HEK293 (cell line): ENCODE results near the gene RPS15.

Source experiments
- KLF8 ChIP-seq: fragments of 450-650 bp; formaldehyde crosslinking; IDR thresholded peaks from 2 replicates; pipeline ENCODE4 v1.5.1; 2016; ENCODE audit warnings: missing biosample characterization, missing genetic modification characterization
- RBAK ChIP-seq: fragments of 450-650 bp; formaldehyde crosslinking; IDR thresholded peaks from 2 replicates; pipeline ENCODE4 v1.5.1; 2016; ENCODE audit warnings: missing biosample characterization, missing genetic modification characterization
- SP7 ChIP-seq: fragments of 450-650 bp; formaldehyde crosslinking; IDR thresholded peaks from 2 replicates; pipeline ENCODE4 v1.5.1; 2016; ENCODE audit warnings: missing biosample characterization, missing genetic modification characterization
- TRIM28 ChIP-seq: IDR thresholded peaks from 2 replicates; pipeline ENCODE4 v1.6.1; 2011; ENCODE audit warnings: low read length, control low read depth, borderline replicate concordance
- ZBTB20 ChIP-seq: fragments of 450-650 bp; formaldehyde crosslinking; IDR thresholded peaks from 2 replicates; pipeline ENCODE4 v1.5.1; 2016; ENCODE audit warnings: missing biosample characterization, missing genetic modification characterization
- ZNF157 ChIP-seq: fragments of 450-650 bp; formaldehyde crosslinking; IDR thresholded peaks from 2 replicates; pipeline ENCODE4 v1.5.1; 2016; ENCODE audit warnings: missing biosample characterization, missing genetic modification characterization
- ZNF214 ChIP-seq: fragments of 450-650 bp; formaldehyde crosslinking; IDR thresholded peaks from 2 replicates; pipeline ENCODE4 v1.5.1; 2017; ENCODE audit warnings: missing biosample characterization, mild to moderate bottlenecking, missing genetic modification characterization, borderline replicate concordance
- ZNF223 ChIP-seq: fragments of 450-650 bp; formaldehyde crosslinking; IDR thresholded peaks from 2 replicates; pipeline ENCODE4 v1.5.1; 2016; ENCODE audit warnings: missing biosample characterization, missing genetic modification characterization
- ZNF302 ChIP-seq: fragments of 450-650 bp; formaldehyde crosslinking; IDR thresholded peaks from 2 replicates; pipeline ENCODE4 v1.5.1; 2016; ENCODE audit warnings: missing biosample characterization, missing genetic modification characterization, low read depth
- ZNF350 ChIP-seq: fragments of 450-650 bp; formaldehyde crosslinking; IDR thresholded peaks from 2 replicates; pipeline ENCODE4 v1.5.0; 2017; ENCODE audit warnings: missing biosample characterization, mild to moderate bottlenecking, missing genetic modification characterization
- ZNF529 ChIP-seq: fragments of 450-650 bp; formaldehyde crosslinking; IDR thresholded peaks from 2 replicates; pipeline ENCODE4 v1.5.1; 2017; ENCODE audit warnings: missing genetic modification characterization, missing biosample characterization; ENCODE audit not compliant: insufficient replicate concordance
- ZNF530 ChIP-seq: fragments of 450-650 bp; formaldehyde crosslinking; IDR thresholded peaks from 2 replicates; pipeline ENCODE4 v1.5.1; 2016; ENCODE audit warnings: low read depth, missing biosample characterization, missing genetic modification characterization
- ZNF548 ChIP-seq: fragments of 450-650 bp; formaldehyde crosslinking; IDR thresholded peaks from 2 replicates; pipeline ENCODE4 v1.5.1; 2016; ENCODE audit warnings: missing biosample characterization, missing genetic modification characterization
- ZNF571 ChIP-seq: fragments of 450-650 bp; formaldehyde crosslinking; IDR thresholded peaks from 2 replicates; pipeline ENCODE4 v1.5.0; 2017; ENCODE audit warnings: missing biosample characterization, missing genetic modification characterization
- ZNF585B ChIP-seq: fragments of 450-650 bp; formaldehyde crosslinking; IDR thresholded peaks from 2 replicates; pipeline ENCODE4 v1.5.1; 2016; ENCODE audit warnings: missing biosample characterization, missing genetic modification characterization
- ZNF610 ChIP-seq: fragments of 450-650 bp; formaldehyde crosslinking; IDR thresholded peaks from 2 replicates; pipeline ENCODE4 v1.5.1; 2016; ENCODE audit warnings: missing biosample characterization, missing genetic modification characterization, borderline replicate concordance
- ZNF626 ChIP-seq: fragments of 450-650 bp; sonication (Bioruptor Pico); formaldehyde crosslinking; IDR thresholded peaks from 2 replicates; pipeline ENCODE4 v1.5.1; 2018; ENCODE audit warnings: missing biosample characterization, missing genetic modification characterization, inconsistent platforms
- ZNF768 ChIP-seq: fragments of 450-650 bp; formaldehyde crosslinking; IDR thresholded peaks from 2 replicates; pipeline ENCODE4 v1.5.1; 2018; ENCODE audit warnings: missing biosample characterization, mild to moderate bottlenecking, missing genetic modification characterization
- ZNF837 ChIP-seq: fragments of 450-650 bp; formaldehyde crosslinking; IDR thresholded peaks from 2 replicates; pipeline ENCODE4 v1.5.1; 2016; ENCODE audit warnings: missing biosample characterization, missing genetic modification characterization
- TF ChIP-seq, protein P1 (sequence below): fragments of 450-650 bp; formaldehyde crosslinking; IDR thresholded peaks from 2 replicates; pipeline ENCODE4 v1.5.1; 2017; ENCODE audit warnings: missing biosample characterization, missing genetic modification characterization
- TF ChIP-seq, protein P2 (sequence below): fragments of 450-650 bp; formaldehyde crosslinking; IDR thresholded peaks from 2 replicates; pipeline ENCODE4 v1.5.1; 2017; ENCODE audit warnings: missing biosample characterization, missing genetic modification characterization
- TF ChIP-seq, protein P3 (sequence below): fragments of 450-650 bp; formaldehyde crosslinking; IDR thresholded peaks from 2 replicates; pipeline ENCODE4 v1.5.1; 2016; ENCODE audit warnings: missing biosample characterization, missing genetic modification characterization
- TF ChIP-seq, protein P4 (sequence below): fragments of 450-650 bp; formaldehyde crosslinking; IDR thresholded peaks from 2 replicates; pipeline ENCODE4 v1.5.1; 2016; ENCODE audit warnings: missing biosample characterization, missing genetic modification characterization
- TF ChIP-seq, protein P5 (sequence below): fragments of 450-650 bp; formaldehyde crosslinking; IDR thresholded peaks from 2 replicates; pipeline ENCODE4 v1.5.1; 2017; ENCODE audit warnings: missing biosample characterization, missing genetic modification characterization
- TF ChIP-seq, protein P6 (sequence below): fragments of 450-650 bp; formaldehyde crosslinking; IDR thresholded peaks from 2 replicates; pipeline ENCODE4 v1.5.1; 2016; ENCODE audit warnings: missing biosample characterization, missing genetic modification characterization, borderline replicate concordance
- TF ChIP-seq, protein P7 (sequence below): fragments of 450-650 bp; formaldehyde crosslinking; IDR thresholded peaks from 2 replicates; pipeline ENCODE4 v1.5.1; 2016; ENCODE audit warnings: missing biosample characterization, missing genetic modification characterization

RPS15 gene

DNA sequence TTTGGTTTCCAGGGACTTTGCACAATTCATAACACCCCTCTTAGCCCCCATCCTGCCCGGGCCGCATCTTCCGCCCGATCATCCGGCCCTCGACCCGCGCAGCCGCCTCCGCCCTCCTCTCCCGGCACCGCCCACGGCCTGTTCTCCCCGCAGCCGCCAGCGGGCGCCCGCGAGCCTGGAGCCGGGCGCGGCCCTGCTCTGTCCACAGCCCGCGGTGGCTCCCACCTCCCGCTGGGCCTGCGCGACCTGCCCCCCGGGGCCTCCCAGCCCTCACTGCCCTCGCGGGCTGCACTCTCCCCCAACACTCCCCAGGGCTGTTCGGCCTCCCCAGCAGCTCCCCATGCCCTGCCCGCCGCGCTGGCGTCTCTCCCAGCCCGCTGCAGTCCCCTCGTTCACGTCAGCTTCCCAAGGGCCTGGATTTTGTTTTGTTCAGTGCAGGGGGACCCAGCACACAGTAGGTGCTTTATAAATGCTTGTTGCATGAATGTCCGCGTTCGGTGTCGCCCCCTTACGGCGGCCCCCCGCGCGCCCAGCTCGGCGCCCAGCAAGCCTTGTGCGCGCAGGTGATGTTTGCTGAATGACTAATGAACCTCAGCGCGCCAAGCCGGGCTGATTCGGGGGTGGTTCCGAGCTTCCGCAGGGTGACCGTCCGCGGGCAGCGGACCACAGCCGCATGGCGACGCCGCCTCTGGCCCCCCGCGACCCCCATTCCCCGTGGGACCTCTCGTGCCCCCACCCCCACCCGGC, 7.2 kb downstream of the RPS15 start (continued):
- TF ChIP-seq ZNF530 (tag by site-specific recombination) (no peak), ZNF529 (tag by site-specific recombination) (no peak), TRIM28 (no peak), ZNF214 (tag by site-specific recombination) (no peak), ZNF585B (tag by site-specific recombination) (no peak), ZBTB20 (tag by site-specific recombination) (peak; percentile 84), ZNF626 (tag by site-specific recombination) (no peak), ZNF768 (tag by site-specific recombination) (no peak), KLF8 (tag by site-specific recombination) (peak; percentile 87), ZNF571 (tag by site-specific recombination) (no peak), ZNF350 (tag by site-specific recombination) (no peak), ZNF302 (tag by site-specific recombination) (no peak), ZNF223 (tag by site-specific recombination) (0 out of 2 replicates have a peak, but pooled peaks have one; percentile 8), ZNF157 (tag by site-specific recombination) (no peak), SP7 (tag by site-specific recombination) (peak; percentile 74), RBAK (tag by site-specific recombination) (no peak), ZNF610 (no peak; the same call in 1 of the 2 replicates), ZNF548 (tag by site-specific recombination) (no peak), ZNF837 (tag by site-specific recombination) (peak; percentile 86; the same call in 1 of the 2 replicates)
- TF ChIP-seq, protein P1, sequence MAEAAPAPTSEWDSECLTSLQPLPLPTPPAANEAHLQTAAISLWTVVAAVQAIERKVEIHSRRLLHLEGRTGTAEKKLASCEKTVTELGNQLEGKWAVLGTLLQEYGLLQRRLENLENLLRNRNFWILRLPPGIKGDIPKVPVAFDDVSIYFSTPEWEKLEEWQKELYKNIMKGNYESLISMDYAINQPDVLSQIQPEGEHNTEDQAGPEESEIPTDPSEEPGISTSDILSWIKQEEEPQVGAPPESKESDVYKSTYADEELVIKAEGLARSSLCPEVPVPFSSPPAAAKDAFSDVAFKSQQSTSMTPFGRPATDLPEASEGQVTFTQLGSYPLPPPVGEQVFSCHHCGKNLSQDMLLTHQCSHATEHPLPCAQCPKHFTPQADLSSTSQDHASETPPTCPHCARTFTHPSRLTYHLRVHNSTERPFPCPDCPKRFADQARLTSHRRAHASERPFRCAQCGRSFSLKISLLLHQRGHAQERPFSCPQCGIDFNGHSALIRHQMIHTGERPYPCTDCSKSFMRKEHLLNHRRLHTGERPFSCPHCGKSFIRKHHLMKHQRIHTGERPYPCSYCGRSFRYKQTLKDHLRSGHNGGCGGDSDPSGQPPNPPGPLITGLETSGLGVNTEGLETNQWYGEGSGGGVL, result peak; percentile 82
- TF ChIP-seq, protein P2, sequence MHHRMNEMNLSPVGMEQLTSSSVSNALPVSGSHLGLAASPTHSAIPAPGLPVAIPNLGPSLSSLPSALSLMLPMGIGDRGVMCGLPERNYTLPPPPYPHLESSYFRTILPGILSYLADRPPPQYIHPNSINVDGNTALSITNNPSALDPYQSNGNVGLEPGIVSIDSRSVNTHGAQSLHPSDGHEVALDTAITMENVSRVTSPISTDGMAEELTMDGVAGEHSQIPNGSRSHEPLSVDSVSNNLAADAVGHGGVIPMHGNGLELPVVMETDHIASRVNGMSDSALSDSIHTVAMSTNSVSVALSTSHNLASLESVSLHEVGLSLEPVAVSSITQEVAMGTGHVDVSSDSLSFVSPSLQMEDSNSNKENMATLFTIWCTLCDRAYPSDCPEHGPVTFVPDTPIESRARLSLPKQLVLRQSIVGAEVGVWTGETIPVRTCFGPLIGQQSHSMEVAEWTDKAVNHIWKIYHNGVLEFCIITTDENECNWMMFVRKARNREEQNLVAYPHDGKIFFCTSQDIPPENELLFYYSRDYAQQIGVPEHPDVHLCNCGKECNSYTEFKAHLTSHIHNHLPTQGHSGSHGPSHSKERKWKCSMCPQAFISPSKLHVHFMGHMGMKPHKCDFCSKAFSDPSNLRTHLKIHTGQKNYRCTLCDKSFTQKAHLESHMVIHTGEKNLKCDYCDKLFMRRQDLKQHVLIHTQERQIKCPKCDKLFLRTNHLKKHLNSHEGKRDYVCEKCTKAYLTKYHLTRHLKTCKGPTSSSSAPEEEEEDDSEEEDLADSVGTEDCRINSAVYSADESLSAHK (tag by site-specific recombination), result no peak; the same call in 1 of the 2 replicates
- TF ChIP-seq, protein P3, sequence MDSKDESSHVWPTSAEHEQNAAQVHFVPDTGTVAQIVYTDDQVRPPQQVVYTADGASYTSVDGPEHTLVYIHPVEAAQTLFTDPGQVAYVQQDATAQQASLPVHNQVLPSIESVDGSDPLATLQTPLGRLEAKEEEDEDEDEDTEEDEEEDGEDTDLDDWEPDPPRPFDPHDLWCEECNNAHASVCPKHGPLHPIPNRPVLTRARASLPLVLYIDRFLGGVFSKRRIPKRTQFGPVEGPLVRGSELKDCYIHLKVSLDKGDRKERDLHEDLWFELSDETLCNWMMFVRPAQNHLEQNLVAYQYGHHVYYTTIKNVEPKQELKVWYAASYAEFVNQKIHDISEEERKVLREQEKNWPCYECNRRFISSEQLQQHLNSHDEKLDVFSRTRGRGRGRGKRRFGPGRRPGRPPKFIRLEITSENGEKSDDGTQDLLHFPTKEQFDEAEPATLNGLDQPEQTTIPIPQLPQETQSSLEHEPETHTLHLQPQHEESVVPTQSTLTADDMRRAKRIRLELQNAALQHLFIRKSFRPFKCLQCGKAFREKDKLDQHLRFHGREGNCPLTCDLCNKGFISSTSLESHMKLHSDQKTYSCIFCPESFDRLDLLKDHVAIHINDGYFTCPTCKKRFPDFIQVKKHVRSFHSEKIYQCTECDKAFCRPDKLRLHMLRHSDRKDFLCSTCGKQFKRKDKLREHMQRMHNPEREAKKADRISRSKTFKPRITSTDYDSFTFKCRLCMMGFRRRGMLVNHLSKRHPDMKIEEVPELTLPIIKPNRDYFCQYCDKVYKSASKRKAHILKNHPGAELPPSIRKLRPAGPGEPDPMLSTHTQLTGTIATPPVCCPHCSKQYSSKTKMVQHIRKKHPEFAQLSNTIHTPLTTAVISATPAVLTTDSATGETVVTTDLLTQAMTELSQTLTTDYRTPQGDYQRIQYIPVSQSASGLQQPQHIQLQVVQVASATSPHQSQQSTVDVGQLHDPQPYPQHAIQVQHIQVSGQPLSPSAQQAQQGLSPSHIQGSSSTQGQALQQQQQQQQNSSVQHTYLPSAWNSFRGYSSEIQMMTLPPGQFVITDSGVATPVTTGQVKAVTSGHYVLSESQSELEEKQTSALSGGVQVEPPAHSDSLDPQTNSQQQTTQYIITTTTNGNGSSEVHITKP, result no peak
- TF ChIP-seq, protein P4, sequence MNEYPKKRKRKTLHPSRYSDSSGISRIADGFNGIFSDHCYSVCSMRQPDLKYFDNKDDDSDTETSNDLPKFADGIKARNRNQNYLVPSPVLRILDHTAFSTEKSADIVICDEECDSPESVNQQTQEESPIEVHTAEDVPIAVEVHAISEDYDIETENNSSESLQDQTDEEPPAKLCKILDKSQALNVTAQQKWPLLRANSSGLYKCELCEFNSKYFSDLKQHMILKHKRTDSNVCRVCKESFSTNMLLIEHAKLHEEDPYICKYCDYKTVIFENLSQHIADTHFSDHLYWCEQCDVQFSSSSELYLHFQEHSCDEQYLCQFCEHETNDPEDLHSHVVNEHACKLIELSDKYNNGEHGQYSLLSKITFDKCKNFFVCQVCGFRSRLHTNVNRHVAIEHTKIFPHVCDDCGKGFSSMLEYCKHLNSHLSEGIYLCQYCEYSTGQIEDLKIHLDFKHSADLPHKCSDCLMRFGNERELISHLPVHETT (tag by site-specific recombination), result peak; percentile 58; the same call in 1 of the 2 replicates
- TF ChIP-seq, protein P5, sequence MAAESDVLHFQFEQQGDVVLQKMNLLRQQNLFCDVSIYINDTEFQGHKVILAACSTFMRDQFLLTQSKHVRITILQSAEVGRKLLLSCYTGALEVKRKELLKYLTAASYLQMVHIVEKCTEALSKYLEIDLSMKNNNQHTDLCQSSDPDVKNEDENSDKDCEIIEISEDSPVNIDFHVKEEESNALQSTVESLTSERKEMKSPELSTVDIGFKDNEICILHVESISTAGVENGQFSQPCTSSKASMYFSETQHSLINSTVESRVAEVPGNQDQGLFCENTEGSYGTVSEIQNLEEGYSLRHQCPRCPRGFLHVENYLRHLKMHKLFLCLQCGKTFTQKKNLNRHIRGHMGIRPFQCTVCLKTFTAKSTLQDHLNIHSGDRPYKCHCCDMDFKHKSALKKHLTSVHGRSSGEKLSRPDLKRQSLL (tag by site-specific recombination), result peak; percentile 44; the same call in 1 of the 2 replicates
- TF ChIP-seq, protein P6, sequence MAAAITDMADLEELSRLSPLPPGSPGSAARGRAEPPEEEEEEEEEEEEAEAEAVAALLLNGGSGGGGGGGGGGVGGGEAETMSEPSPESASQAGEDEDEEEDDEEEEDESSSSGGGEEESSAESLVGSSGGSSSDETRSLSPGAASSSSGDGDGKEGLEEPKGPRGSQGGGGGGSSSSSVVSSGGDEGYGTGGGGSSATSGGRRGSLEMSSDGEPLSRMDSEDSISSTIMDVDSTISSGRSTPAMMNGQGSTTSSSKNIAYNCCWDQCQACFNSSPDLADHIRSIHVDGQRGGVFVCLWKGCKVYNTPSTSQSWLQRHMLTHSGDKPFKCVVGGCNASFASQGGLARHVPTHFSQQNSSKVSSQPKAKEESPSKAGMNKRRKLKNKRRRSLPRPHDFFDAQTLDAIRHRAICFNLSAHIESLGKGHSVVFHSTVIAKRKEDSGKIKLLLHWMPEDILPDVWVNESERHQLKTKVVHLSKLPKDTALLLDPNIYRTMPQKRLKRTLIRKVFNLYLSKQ (tag by site-specific recombination), result no peak
- TF ChIP-seq, protein P7, sequence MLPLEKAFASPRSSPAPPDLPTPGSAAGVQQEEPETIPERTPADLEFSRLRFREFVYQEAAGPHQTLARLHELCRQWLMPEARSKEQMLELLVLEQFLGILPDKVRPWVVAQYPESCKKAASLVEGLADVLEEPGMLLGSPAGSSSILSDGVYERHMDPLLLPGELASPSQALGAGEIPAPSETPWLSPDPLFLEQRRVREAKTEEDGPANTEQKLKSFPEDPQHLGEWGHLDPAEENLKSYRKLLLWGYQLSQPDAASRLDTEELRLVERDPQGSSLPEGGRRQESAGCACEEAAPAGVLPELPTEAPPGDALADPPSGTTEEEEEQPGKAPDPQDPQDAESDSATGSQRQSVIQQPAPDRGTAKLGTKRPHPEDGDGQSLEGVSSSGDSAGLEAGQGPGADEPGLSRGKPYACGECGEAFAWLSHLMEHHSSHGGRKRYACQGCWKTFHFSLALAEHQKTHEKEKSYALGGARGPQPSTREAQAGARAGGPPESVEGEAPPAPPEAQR (tag by site-specific recombination), result peak; percentile 20; the same call in 1 of the 2 replicates
